Choroid plexus epithelial cell (primary cell): Measurements from ENCODE around the gene C10orf143.
A peak's percentile ranks its signal among the peaks of the same experiment; 100 is the strongest.

Experiments
- DNase-seq: peaks from one replicate; pipeline ENCODE4 v3.0.0-alpha.2; 2010; ENCODE audit warnings: low read depth
- H3K4me3 ChIP-seq: 2 replicates; pipeline ENCODE4 v1.5.1; 2011; ENCODE audit warnings: low read depth, mild to moderate bottlenecking, control low read depth, low read length, moderate library complexity
- CTCF ChIP-seq: conservative IDR thresholded peaks from 2 replicates; pipeline ENCODE4 v1.5.1; 2011; ENCODE audit warnings: low read depth, mild to moderate bottlenecking, control low read depth, inconsistent platforms, low read length, moderate library complexity

The C10orf143 gene

GRCh38 chr10:130021383-130021950 is 89.2 kb downstream of the C10orf143 start:
- DNase-seq = peak; percentile 30
- no peak for TF ChIP-seq CTCF
- no peak overlapping the region for H3K4me3 ChIP-seq

GRCh38 chr10:130020651-130021382 is 89.8 kb downstream of the C10orf143 start:
- TF ChIP-seq CTCF = no peak
- H3K4me3 ChIP-seq = no peak overlapping the region
- no peak for DNase-seq

- no peak for TF ChIP-seq CTCF
- H3K4me3 ChIP-seq = no peak overlapping the region
- DNase-seq = no peak
These were observed 91.9 kb downstream of the C10orf143 start for GRCh38 chr10:130018730-130019185.

- peak; percentile 43 for DNase-seq
- TF ChIP-seq CTCF = no peak
- H3K4me3 ChIP-seq = no peak overlapping the region
These were observed 92.4 kb downstream of the C10orf143 start for GRCh38 chr10:130018265-130018664.

GRCh38 chr10:130017631-130018022 is 93.0 kb downstream of the C10orf143 start:
- H3K4me3 ChIP-seq = no peak overlapping the region
- no peak for DNase-seq
- TF ChIP-seq CTCF = no peak

GRCh38 chr10:130016993-130017630 is 93.5 kb downstream of the C10orf143 start:
- TF ChIP-seq CTCF = no peak
- H3K4me3 ChIP-seq = no peak overlapping the region
- DNase-seq = no peak
